Measurements from ENCODE around the gene TMPRSS11E.

DNA sequence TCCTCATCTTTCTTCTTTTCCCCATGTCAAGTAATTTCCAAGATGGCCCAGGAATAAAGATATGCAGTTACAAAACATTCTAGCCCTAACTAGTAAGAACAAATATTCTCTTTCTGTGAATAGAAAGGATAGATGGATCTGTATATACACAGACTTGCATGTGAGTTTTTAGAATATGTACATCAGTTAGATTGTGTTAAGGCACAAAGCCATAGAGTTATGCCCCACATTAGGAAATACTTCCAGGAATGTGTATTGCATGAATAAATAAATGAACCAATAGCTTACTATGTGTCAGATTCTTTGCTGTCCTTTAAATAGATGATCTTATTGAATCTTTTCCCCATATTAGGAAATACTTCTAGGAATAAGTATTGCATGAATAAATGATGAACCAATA, 46.0 kb upstream of the TMPRSS11E start:
- no peak for TF ChIP-seq CTCF (IDR thresholded peaks at IDR 0.05)
- TF ChIP-seq, protein P1, sequence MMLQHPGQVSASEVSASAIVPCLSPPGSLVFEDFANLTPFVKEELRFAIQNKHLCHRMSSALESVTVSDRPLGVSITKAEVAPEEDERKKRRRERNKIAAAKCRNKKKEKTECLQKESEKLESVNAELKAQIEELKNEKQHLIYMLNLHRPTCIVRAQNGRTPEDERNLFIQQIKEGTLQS (CRISPR knock-in tag; conservative IDR thresholded peaks at IDR 0.05) = no peak
